Measurements from ENCODE around the gene OR4M1.
"Not testable (repeated sequence)": the region's sequence is repeated elsewhere in the genome, so short reads cannot be mapped to it uniquely, and the experiment has no call there.

OR4M1 gene, protein sequence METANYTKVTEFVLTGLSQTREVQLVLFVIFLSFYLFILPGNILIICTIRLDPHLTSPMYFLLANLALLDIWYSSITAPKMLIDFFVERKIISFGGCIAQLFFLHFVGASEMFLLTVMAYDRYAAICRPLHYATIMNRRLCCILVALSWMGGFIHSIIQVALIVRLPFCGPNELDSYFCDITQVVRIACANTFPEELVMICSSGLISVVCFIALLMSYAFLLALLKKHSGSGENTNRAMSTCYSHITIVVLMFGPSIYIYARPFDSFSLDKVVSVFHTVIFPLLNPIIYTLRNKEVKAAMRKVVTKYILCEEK

DNA sequence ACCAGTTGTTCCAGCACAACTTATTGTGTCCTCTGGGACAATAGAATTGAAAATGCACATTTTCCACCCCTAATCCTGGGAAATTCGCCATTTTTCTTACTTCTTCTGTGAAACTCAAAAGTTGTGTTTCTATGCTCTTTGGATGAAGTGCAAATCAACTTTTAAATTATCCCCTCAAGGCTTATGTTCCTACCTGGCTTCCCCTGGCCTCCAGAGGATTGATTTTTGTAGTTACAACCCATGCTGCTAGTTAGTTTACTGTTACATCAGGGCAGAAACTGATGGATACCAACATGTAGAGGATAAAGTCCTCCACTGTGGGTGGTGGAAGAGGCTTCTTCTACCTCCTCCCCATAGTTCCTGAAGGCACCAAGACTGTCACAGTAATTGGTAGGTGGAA lies at the start of gene OR4M1:
Gene OR4M1, plus strand, starts transcription at position 301 of the 400 bp plus-strand sequence. CDS start 6,819 bp downstream, outside the sequence.
- DNase-seq (ENCODE audit: low read depth in 3 of 3) = not testable (repeated sequence)

DNA sequence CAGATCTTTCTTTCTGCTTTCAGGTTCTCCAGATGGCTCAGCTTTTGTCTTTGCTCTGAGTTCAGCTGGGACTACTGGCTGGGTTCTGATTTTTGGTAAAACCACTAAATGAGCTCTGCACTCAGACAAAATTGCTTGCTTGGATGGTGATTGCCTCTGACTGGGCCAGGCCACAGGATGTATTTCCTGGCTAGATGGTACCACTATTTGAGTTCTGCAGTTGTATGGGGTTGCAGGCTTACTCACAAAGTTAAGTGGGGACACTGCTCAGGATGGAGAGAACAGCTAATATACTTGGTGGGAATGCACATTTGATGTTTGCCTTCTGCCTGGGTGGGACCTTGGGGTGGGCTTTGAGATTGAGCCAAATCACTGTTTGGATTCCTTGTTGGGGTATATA lies 43.9 kb upstream of the OR4M1 start:
- no peak for DNase-seq (ENCODE audit: low read depth in 3 of 3)

DNA sequence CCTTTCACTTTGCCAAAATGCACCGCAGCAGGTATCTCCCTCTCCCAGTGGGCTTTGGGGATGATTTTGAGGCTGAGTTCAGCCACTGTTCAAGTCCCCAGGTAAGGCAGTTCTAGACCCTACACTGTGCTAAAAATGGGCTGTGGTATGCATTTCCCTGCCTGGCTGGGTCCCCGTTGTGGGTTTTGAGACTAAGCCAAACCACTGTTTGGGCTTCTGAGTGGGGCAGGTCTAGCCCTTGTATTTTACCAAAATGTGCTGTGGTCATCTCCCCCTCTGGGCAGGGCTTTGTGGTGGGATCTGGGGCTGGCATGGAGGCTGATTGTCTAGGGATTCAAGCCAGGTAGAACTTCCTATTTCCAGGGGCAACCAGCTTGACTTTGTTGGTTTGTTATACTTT lies 43.5 kb upstream of the OR4M1 start:
- DNase-seq (ENCODE audit: low read depth in 3 of 3) = no peak

DNA sequence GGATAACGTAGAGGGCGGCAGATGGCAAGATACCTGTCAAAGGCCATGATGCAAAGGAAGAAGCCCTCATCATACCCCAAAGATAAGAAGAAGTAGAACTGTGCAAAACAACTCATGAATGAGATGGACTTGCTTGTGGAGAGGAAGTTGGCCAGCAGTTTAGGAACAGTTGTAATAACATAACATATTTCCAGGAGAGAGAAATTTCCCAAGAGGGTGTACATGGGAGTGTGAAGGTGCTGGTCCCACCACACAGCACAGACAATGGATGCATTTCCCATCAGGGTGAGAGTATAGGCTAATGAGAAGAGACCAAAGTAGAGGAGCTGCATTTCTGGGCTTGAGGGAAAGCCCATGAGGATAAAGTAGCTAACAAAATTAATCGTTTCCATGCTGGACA lies 39.4 kb upstream of the OR4M1 start:
- DNase-seq (ENCODE audit: low read depth in 3 of 3) = not testable (repeated sequence)

DNA sequence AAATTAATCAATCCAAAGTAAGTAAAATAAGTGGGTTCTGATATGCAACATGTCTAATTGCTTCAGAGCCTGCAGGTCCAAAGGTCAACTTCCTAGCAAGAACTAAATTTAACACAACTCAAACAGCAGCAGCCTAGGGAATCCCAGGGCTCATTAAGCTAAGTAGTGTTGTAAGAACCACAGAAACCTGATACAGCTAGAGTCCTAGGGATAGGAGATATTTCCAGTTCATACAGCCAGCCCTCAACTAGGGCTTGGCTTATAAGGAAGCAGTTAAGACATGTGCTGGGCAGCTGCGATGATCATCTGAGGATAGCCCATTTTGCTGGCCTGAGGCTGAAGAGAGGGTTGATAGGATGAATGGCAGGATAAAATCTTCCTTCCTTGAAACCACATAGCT lies 30.0 kb upstream of the OR4M1 start, which contains the start of gene OR4Q3:
Gene OR4Q3, plus strand, starts transcription at position 316 of the 400 bp plus-strand sequence.
- DNase-seq (ENCODE audit: low read depth in 3 of 3) = no peak

DNA sequence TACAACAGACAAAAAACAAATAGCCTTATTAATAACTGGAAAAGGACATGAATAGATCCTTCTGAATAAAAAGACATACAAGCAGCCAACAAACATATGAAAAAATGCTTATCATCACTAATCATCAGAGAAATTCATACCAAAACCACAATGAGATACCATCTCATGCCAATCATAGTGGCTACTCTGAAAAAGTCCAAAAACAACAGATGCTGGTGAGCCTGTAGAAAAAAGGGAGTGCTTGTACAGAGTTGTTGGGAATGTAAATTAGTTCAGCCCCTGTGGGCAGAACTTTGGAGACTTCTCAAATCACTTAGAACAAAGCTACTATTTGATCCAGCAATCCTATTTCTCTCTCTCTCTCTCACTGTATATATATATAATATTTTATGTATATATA lies 21.0 kb upstream of the OR4M1 start:
- DNase-seq (ENCODE audit: low read depth in 3 of 3) = not testable (repeated sequence)

DNA sequence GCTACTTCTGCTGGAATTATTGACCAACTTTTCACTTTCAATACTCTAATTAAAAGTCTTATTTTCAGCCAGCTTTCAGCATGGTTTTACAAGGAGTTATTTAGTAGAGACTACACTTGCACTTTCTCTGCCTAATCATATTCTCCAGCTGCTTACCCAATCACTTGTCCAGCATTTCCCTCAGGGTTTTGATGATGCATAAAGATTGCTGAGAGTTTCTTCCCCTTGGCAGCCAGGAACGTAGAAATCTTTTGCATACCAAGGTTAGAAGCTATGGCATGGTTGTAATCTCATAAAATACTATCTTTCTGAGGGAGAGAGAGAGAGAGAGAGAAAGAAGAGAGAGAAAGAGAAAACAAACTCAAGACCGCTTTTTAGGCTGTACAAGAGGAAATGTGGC lies 19.1 kb upstream of the OR4M1 start:
- no peak for DNase-seq (ENCODE audit: low read depth in 3 of 3)

DNA sequence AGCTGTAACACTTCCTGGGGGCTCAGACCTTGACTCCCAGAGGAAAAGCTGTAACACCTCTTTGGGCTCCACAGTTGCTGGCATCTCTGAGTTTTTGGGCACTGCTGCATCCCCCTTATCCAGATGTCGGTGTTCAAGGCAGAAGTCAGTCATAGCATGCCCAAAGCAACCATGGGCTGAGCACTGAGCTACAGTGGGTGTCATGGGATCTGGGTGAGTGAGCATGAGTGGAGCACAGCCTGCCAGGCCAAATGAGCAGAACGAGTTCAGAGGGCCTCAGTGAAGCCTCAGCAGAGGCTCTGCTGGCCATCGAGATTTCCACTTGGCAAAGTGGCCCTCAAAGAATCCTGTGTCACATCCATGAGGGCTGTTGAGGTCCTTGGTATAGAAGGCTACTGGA lies 1.8 kb upstream of the OR4M1 start:
- DNase-seq (ENCODE audit: low read depth in 3 of 3) = not testable (repeated sequence)

DNA sequence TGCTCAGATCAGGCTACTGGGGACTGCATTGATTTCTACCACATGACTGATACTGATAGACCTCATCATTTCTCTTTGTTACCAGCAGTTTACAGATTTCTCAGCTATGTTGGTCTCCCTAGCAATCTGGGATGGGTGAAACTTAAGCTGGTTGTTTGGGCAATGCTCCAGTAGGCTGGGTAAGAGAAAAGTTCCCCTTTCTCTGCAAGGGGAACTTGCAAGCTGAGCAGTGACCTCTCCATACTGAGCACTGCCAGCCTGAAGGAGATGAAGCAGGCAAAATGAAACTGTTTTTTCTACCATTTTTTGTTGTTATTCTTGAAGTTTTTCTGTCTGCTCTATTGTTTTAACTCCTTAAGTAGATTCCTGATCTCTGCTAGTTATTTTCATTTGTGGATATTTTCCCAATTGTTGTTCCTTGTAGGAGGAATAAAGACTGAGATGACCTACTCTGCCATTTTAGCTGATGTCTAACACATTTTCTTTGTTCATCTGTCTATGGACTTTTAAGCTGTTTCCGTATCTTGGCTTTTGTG lies 1.3 kb upstream of the OR4M1 start:
- no peak for DNase-seq (ENCODE audit: low read depth in 3 of 3)

DNA sequence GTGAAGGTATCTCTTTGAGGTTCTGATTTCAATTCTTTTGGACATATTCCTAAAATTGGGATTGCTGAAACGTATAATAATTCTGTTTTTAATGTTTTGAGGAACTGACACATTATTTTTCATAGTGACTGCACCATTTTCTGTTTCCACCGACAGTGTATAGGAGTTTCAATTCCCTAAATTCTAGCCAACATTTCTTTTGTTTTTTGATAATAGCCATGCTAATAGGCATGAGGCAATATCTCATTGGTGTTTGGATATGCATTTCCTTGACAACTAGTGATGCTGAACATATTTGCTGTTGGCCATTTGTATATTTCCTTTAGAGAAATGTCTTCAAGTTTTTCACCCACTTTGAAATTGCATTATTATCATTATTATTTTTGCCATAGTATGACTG lies 850 bp upstream of the OR4M1 start:
- DNase-seq (ENCODE audit: low read depth in 3 of 3) = not testable (repeated sequence)

DNA sequence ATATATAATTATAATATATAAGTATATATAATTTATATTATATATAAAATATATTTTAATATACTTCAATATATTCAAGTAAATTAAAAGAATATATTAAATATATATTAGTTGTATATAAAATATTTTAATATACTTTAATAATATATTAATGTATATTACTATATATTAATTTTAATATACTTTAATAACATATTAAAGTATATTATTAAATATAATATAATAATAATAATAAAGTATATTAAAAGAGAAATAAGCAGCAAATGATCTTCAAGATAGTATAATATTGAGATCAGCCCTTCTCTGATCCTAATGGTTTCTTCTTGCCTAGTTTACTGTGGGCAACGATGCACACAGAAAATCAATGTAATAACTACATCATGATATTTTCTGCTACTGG lies 2.3 kb downstream of the OR4M1 start:
- no peak for DNase-seq (ENCODE audit: low read depth in 3 of 3)

DNA sequence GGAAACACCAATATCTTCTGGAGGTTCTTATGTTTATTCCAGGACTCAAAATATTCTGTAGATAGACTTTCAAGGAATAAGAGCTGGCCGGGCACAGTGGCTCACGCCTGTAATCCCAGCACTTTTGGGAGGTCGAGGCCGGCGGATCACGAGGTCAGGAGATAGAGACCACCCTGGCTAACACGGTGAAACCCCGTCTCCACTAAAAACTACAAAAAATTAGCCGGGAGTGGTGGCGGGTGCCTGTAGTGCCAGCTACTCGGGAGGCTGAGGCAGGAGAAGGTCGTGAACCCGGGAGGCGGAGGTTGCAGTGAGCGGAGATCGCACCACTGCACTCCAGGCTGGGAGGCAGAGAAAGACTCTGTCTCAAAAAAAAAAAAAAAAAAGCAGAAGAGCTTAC lies 12.5 kb downstream of the OR4M1 start:
- DNase-seq (ENCODE audit: low read depth in 3 of 3) = not testable (repeated sequence)

DNA sequence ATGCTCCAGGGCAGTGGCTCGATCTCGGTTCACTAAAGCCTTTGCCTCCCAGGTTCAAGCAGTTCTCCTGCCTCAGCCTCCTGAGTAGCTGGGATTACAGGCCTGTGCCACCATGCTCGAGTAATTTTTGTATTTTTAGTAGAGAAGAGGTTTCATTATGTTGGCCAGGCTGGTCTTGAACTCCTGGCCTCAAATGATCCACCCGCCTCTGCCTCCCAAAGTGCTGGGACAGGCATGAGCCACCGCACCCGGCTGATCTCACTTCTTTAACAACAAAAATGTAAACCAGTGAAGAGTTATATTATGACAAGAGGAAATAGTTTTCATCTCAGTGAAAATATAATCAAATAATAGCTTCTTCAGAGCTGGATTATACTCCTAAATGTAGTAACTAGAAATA lies 14.0 kb downstream of the OR4M1 start:
- not testable (repeated sequence) for DNase-seq (ENCODE audit: low read depth in 3 of 3)

DNA sequence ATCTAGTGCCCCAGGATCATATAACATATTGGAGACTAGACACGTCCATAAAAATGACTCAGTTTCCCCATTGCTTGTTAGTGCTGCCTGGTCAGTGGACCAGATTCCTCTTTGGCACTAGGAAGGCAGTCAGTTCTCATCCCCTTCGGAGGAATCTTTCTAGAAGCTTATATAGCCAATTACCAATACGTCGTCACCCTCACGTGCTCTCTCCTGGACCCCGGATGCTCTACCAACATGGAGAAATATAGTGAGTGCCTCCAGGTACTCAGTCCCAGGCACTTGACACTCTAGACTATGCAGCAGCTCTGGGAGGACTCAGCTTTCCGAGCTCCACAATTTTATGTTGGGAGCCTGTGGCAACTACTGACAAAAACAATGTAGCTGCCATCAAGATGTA lies 14.8 kb downstream of the OR4M1 start:
- not testable (repeated sequence) for DNase-seq (ENCODE audit: low read depth in 3 of 3)

DNA sequence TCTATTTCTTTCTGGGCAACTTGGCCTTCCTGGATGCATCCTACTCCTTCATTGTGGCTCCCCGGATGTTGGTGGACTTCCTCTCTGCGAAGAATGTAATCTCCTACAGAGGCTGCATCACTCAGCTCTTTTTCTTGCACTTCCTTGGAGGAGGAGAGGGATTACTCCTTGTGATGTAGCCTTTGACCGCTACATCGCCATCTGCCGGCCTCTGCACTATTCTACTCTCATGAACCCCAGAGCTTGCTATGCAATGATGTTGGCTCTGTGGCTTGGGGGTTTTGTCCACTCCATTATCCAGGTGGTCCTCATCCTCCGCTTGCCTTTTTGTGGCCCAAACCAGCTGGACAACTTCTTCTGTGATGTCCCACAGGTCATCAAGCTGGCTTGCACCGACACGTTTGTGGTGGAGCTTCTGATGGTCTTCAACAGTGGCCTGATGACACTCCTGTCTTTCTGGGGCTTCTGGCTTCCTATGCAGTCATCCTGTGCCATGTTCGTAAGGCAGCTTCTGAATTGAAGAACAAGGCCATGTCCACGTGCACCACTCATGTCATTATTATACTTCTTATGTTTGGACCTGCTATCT lies 23.3 kb downstream of the OR4M1 start:
- not testable (repeated sequence) for DNase-seq (ENCODE audit: low read depth in 3 of 3)

DNA sequence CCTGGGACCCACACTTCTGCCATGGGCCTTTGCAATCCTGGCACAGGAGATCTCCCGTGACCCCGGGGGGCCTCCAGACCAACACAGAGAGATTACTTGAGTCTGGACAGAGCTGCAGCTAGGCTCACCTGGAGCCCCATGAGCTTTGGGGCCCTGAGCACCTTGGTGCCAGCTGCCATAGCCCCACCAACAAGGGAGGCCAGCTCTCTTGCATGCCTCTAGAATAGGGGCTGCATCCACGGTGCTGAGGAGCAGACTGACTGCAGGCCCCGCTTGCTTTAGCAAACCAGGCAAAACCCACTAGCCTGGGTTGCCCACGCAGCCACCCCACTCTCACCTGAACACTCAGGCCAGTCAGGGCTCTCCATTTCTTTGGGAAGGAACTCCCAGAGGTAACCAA lies 26.6 kb downstream of the OR4M1 start:
- DNase-seq (ENCODE audit: low read depth in 3 of 3) = no peak

DNA sequence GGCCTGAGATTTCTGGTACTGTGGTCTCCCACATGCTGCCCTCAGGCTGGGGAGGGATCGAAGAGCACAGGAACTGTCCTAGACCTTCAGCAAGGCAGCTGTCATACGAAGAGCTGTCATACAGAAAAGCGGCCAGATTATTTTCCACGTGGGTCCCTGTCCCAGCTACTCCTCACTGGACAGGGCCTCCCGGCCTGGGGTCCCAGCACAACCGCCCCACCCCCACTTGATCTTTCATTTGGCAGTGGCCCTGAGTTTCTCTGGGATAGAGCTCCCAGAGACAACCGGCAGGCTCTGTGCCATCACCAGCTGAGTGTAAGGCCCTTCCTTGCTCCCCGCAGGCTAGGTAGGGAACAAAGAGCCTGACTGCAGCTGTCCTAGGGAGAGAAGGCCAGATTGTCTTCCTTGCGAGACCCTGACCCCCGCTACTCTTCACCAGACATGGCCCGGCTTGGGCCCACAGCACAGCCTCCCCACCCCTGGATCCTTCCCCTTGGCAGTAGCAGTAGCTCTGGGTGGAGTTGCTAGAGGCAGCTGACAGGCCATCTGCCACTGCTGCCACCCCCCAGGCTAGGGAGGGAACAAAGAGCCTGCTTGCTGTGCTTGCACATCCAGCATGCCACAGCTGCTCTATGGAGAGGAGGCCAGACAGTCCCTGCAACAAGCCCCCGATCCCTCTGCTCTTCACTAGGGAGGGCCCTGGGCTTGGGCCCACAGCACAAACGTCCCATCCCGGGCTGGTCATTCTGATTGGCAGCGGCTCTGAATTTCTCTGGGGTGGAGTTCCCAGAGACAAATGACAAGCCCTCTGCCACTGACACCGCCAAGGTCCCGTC lies 27.2 kb downstream of the OR4M1 start:
- no peak for DNase-seq (ENCODE audit: low read depth in 3 of 3)

DNA sequence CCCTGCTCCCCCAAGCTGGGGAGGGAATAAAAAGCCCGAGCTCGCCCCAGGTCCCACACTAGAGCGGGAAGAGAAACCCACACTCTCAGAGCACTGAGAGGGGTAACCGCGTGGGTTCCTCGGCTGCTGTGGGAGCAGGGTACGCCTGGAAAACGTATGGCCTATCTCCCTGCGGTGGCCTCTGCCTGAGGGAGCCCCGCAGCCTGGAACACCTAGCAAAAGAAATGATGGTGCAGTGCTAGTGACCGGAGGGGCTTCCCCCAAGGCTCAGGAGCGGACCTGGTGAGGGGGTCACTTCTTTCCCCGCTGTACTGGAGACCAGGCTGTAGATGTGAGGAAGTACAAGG lies 27.8 kb downstream of the OR4M1 start:
- no peak for DNase-seq (ENCODE audit: low read depth in 3 of 3)

DNA sequence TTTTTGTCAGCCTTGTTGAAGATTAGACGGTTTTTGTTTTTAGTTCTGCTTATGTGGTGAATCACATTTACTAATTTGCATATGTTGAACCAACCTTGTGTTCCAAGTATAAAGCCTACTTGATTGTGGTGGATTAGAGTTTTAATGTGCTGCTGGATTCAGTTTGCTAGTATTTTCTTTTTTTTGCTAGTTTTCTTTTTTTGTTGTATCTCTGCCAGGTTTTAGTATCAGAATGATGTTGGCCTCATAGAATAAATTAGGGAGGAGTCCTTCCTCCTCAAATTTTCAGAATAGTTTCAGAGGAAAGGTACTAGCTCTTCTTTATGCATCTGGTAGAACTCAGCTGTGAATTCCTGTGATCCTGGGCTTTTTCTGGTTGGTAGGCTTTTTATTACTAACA lies 30.2 kb downstream of the OR4M1 start, which contains the start of gene OR4N2:
Gene OR4N2, plus strand, starts transcription at position 301 of the 400 bp plus-strand sequence. CDS start 23,679 bp downstream, outside the sequence.
- not testable (repeated sequence) for DNase-seq (ENCODE audit: low read depth in 3 of 3)

DNA sequence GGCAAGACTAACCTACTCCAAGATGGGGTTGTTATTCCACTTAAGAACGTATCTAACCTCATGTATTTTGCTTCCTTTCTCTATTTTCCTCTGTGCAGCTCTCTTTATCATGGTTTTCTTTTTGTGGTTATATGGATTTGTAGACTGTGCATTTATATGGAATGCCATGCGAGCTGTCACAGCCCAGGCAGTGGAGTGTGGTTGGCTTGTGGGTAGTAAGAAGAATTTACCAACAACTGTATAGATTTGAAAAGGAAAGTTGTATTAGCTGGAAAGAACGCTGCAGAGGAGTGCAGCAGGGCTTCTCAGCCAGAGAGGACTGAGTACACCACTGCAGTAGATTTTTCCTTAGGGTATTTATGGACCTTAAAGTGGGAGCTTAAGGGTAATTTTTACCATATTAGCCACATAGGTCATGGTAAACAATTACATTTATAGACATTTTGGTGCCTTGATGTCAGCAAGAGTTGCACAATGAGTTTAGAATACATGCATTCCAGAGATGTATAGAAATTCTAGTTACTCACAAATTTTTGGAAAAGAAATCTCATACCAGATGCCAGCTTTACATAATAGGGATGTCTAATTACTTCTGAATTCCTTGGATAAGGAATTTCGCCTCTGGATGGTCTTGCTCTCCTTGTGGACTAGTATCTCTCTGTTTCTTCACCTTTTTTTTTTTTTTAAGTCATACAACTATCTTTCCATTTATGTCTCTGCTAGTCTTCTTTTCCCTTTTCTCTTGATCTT lies 40.0 kb downstream of the OR4M1 start:
- not testable (repeated sequence) for DNase-seq (ENCODE audit: low read depth in 3 of 3)

DNA sequence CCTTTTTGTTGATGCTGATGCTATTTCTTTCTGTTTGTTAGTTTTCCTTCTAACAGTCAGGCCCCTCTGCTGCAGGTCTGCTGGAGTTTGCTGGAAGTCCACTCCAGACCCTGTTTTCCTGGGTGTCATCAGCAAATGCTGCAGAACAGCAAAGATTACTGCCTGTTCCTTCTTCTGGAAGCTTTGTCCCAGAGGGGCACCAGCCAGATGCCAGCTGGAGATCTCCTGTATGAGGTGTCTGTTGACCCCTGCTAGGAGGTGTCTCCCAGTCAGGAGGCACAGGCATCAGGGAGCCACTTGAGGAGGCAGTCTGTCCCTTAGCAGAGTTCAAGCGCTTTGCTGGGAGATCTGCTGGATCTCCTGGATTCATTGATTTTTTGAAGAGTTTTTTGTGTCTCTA lies 46.6 kb downstream of the OR4M1 start:
- DNase-seq (ENCODE audit: low read depth in 3 of 3) = not testable (repeated sequence)

Measured in stimulated activated CD4-positive, alpha-beta T cell treated with anti-CD3 and anti-CD28 coated beads, TNF-alpha, amount 100 ng/mL, for 24 hours (primary cell).